RCC 7860 (cell line): ENCODE measurements around the gene ATL3.
"Not testable (repeated sequence)": the region's sequence is repeated elsewhere in the genome, so short reads cannot be mapped to it uniquely, and the experiment has no call there.

Experiments used
- DNase-seq: peaks from one replicate; pipeline ENCODE4 v3.0.0-alpha.2; 2015; ENCODE audit warnings: low spot score
- FAIRE-seq: peaks from 2 replicates; lab custom pipeline; 2012; peaks lifted over from hg19 to GRCh38; lab: Jason Lieb, UNC

Gene ATL3, protein sequence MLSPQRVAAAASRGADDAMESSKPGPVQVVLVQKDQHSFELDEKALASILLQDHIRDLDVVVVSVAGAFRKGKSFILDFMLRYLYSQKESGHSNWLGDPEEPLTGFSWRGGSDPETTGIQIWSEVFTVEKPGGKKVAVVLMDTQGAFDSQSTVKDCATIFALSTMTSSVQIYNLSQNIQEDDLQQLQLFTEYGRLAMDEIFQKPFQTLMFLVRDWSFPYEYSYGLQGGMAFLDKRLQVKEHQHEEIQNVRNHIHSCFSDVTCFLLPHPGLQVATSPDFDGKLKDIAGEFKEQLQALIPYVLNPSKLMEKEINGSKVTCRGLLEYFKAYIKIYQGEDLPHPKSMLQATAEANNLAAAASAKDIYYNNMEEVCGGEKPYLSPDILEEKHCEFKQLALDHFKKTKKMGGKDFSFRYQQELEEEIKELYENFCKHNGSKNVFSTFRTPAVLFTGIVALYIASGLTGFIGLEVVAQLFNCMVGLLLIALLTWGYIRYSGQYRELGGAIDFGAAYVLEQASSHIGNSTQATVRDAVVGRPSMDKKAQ

DNA sequence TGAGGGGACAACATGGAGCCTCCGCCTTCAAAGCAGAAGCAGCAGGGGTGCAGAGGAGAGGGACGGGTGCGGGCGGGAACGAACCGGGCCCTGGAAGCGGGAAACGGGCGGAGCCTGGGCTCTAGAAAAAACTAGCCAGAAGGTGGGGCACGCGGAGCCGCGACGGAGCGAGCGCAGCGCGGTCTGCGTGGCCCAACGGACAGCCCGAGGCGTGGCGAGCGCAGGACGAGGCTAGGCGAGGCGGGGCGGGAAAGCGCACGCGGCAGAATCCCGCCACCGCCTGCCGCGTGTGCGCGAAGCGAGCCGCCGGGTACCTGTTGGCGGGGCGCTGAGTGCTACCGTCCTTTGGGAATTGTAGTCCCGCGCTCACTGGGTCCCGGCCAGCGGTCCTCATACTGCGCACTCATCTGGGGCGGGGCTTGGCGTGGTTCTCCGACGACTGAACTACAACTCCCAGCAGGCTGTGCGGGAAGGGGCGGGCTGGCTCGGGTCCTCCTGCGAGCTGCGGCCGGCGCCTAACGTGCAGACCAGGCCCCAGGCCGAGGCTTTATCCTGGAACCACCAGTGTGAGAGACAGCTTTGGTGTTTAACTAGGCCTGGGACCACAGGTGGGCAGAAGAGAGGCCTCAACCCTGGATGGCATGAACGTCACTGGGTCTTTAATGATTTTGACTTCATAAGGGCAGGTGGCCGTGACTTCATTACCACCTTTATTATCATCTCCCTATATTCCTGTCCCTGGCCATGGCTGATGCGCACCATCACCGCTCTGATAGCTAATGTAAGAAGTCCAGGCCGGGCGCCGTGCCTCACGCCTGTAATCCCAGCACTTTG, at the start of gene ATL3:
TSS of gene ATL3 (minus strand) at position 55 of the 834 bp plus-strand sequence. CDS start at position 14, 41 bp downstream.
- FAIRE-seq, result no peak
- DNase-seq, result peak; percentile 85

DNA sequence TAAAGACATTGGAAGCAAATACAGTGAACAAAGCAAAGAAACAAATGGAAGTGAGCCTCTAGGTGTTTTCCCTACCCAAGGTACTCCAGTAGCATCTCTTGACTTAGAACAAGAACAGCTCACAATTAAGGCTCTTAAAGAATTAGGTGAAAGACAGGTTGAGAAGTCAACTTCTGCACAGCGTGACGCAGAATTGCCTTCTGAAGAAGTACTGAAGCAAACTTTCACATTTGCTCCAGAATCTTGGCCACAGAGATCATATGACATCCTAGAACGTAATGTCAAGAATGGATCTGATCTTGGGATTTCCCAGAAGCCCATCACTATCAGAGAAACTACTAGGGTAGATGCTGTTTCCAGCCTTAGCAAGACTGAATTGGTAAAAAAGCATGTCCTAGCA, 49.4 kb upstream of the ATL3 start:
- FAIRE-seq (no peak), DNase-seq (no peak)

GRCh38 chr11:63719987-63720386, 48.8 kb upstream of the ATL3 start:
- FAIRE-seq (no peak), DNase-seq (no peak)

DNA sequence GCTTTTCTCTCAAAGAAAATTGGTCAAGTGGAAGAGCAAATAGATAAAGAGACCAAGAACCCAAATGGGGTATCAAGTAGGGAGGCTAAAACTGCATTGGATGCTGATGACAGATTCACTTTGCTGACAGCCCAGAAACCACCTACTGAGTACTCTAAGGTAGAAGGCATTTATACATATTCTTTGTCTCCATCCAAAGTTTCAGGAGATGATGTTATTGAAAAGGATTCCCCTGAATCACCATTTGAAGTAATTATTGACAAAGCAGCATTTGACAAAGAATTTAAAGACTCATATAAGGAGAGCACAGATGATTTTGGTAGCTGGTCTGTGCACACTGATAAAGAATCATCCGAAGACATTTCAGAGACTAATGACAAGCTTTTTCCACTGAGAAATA, 47.8 kb upstream of the ATL3 start:
- no peak for FAIRE-seq
- DNase-seq, result no peak

DNA sequence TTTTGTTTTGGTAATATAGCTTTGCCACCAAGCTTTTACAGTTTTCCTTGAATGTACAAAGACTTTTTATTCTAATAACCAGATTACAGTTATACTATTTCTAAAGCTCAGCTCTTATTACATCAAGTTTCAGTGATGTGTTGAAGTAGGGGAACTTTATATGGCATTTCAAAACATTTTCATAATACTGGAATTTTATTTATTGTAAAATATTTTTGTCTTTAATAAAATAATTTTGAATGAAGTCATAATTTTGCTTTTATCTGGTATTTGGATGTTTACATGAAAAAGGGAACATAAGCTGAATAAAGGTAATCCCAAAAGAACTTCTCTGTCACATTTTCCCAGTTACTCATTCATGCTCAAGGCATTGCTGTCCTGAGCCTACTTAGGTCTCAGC, 44.9 kb upstream of the ATL3 start:
- DNase-seq (no peak), FAIRE-seq (no peak)

- no peak for DNase-seq
- FAIRE-seq, result no peak
Observed at GRCh38 chr11:63713766-63714165, 42.6 kb upstream of the ATL3 start.

DNA sequence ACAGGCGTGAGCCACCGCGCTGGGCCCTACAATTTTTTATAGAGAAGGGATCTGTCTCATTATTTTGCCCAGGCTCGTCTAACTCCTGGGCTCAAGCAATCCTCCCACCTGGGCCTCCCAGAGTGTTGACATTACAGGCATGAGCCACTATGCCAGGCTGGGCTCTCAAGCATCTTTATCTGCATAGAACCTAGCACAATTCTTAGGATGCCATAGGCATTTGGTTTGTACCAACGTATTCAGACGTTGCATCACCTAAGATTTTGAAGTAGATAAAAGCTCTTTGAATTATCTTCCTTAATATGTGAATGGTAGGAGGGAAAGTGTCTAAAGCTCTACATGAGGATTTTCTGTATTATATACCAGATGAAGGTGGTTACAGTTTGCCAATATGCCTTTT, 40.7 kb upstream of the ATL3 start:
- DNase-seq (no peak), FAIRE-seq (no peak)

- no peak for FAIRE-seq
- DNase-seq, result no peak
Observed at GRCh38 chr11:63710476-63711217, 39.5 kb upstream of the ATL3 start.

DNA sequence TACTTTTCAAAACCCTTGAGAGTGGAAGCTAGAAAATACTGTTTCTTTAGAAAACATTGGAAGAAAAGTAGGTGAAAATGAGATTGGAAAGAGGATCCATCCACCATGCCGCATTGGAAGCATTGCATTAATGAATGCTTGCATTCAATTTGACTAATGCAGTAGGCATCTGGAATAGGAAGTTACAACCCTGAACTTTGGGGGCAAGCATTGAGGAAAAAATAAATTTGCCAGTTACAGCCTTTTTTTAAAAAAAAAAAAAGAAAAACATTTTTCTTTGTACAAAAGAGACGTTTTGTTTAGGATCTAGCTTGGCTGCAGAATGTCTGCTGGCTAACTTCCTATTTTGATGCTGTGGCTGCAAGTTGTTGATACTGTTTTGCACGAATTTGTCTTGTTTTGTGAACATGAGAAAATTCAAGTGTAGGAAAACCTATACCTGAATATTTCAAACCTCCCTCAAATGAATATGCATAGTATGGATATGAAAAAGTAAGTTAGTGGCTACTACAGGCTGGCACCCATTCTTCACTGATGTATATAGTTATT, 38.2 kb upstream of the ATL3 start:
- DNase-seq (no peak), FAIRE-seq (no peak)

DNA sequence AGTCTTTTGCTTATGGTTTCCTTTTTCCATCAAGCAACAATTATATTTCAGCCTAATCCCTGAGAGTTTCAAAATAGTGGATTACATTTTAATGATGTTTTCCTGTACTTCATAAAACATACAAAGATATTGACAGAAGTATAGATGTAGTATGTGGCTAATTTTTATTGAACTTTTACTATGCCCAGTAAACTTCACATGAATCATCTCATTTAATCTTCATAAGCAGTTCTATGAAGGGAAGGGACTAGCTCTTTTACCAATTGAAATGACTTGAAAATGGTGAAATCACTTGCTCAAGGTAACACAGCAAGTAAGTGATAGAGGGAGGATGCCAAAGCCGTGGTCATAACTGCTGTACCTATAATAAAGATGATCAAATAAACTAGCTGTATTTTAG, 37.6 kb upstream of the ATL3 start:
- DNase-seq, result no peak
- FAIRE-seq, result no peak

GRCh38 chr11:63705526-63705925, 34.4 kb upstream of the ATL3 start:
- FAIRE-seq (no peak), DNase-seq (no peak)

DNA sequence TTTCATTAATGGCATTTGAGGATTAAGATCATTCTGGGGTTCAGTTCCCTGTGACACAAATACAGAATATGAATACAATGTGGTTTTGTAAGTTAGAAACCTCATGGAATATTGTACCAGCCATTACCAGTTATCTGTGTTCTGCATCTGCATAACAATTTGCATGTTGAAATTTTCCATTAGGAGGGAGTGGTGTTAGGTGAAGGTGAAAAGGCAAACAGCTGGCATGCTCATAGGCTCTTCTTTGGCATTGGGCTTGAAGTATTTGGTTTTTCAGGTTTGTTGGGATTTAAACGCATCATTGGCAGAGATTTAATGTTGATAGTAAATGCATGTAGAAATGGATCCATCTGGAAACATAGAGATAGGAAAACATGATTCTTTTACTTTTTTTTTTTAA, 28.7 kb upstream of the ATL3 start:
- DNase-seq, result no peak
- FAIRE-seq, result no peak

DNA sequence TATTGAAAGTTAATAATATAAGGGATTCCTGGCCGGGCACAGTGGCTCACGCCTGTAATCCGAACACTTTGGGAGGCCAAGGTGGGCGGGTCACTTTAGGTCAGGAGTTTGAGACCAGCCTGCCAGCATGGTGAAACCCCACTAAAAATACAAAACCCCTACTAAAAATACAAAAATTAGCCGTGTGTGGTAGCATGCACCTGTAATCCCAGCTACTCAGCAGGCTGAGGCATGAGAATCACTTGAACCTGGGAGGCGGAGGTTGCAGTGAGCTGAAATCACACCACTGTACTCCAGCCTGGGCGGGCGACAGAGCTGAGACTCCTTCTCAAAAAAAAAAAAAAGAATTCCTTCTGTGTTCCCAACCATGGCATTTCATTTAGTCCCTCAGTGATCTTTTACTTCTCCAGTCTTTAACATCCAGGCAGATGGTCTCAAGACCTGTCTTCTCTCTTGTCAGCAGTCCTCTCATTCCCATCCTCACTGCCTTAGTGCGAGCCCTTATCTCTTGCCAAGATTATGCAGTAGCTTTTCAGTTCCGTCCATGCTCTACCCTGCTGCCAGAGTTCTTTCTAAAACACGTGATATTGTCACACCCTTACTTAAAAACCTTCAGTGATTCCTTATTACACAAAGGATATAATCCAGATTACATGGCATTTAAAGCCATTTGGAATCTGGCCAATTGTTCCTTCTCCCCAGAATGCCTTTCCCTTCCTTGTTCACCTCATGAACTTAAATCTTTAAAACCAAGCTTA, 28.0 kb upstream of the ATL3 start:
- no peak for FAIRE-seq

GRCh38 chr11:63694596-63694995, 23.4 kb upstream of the ATL3 start:
- FAIRE-seq (no peak), DNase-seq (no peak)

More for the DNA sequence above, 28.0 kb upstream of the ATL3 start:
- no peak for DNase-seq

- DNase-seq, result no peak
Observed at GRCh38 chr11:63687845-63688244, 16.7 kb upstream of the ATL3 start.

DNA sequence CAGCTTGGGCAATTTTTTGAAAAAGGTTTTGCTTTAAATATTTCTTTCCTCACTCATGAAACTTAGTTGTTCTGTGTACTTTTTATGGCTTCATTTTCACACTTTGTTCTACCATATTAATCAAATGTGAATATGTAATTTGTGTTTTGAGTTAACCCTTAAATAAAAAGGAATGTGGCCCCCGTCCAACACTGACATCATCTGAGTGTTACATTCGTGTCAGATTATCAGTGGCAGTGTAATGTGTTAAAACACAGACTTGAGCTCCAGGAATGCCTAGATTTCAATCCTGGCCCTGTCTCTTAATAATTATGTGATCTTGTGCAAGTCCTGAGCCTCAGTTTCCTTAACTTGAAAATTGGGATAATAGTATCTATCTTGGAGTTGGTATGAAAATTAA, 15.8 kb upstream of the ATL3 start:
- no peak for FAIRE-seq
- no peak for DNase-seq

More at GRCh38 chr11:63687845-63688244, 16.7 kb upstream of the ATL3 start:
- no peak for FAIRE-seq

GRCh38 chr11:63685158-63685721, 14.1 kb upstream of the ATL3 start:
- not testable (repeated sequence) for DNase-seq

DNA sequence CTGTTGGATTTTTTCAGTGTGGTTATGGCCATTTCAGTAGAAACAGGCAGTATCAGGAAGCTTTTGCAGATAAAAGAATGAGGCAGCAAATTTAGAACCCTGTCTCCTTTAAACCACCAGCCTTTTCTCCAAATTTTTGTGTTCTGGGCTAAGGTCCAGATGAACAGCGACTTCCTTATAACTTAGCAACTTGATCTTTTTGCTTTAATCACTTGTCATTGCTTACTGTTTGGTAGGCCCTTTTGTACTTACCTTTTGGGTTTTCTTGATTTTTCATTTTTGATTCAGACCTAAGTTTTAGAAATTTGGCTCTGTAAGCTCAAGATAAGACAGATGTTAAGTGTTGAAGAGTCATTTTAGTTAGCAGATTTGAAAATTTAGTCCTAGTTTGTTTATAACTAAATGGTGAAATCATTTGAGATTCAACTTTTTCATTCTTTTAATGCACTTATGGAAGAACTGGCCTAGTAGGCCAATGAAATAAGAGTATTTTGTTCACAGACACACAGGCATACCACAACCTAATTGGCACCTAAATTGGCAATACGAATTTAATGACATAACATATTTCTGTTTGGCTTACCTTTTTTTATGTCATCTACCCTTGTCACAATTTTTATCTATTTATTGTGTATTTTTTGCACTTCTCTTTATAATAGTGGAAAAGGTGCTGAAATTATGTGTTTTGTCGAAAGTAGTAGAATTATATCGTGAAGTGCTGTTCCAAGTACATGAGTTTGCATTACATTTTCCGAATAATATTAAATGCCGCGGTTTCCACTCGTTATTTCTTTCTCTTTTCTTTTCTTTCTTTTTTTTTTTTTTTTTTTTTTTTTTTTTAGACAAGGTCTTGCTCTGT, 12.2 kb upstream of the ATL3 start:
- DNase-seq, result no peak

More at GRCh38 chr11:63685158-63685721, 14.1 kb upstream of the ATL3 start:
- FAIRE-seq, result not testable (repeated sequence)

More for the DNA sequence above, 12.2 kb upstream of the ATL3 start:
- FAIRE-seq, result no peak
